Activated T-cell treated with anti-CD3 and anti-CD28 coated beads, Interleukin-2, amount 50 U/mL, for 4 hours (primary cell): ENCODE data around the gene IRAK2. TPM values are rescaled to one million over a fixed set of nuclear protein-coding genes. Genes with fewer than 3 reads are reported as not detected.
"Not testable (repeated sequence)": the region's sequence is repeated elsewhere in the genome, so short reads cannot be mapped to it uniquely, and the experiment has no call there.

Experiments
- ATAC-seq, 2 donors: fragments of 200-7000 bp; cut with Tn5 transposase; one replicate each; pipeline ENCODE4 v1.10.0; 2021
- DNase-seq: peaks from one replicate; pipeline ENCODE4 v3.0.0-alpha.2; 2020
- H3K27me3 Mint-ChIP-seq: one replicate; pipeline ENCODE4 v1.8.0; 2021; ENCODE audit warnings: low read depth, mixed read lengths
- H3K36me3 Mint-ChIP-seq: one replicate; pipeline ENCODE4 v1.8.0; 2022; ENCODE audit warnings: mixed read lengths; ENCODE audit not compliant: insufficient read depth
- H3K4me1 Mint-ChIP-seq: one replicate; pipeline ENCODE4 v1.8.0; 2021; ENCODE audit warnings: low read depth, mixed read lengths
- H3K4me3 Mint-ChIP-seq: one replicate; pipeline ENCODE4 v1.8.0; 2021; ENCODE audit warnings: mild to moderate bottlenecking, moderate library complexity, mixed read lengths
- H3K9me3 Mint-ChIP-seq: one replicate; pipeline ENCODE4 v1.8.0; 2021; ENCODE audit warnings: mixed read lengths
- total RNA-seq, 3 donors: library from RNA; stranded (reverse); gene quantifications; one replicate each; pipeline ENCODE4 v1.2.1, GENCODE V29; 2021

The IRAK2 gene
- total RNA-seq = 1 to 10 TPM; 2.1 to 3.8 (median 3.0) TPM

GRCh38 chr3:10164546-10165393, at the start of gene IRAK2:
TSS of gene IRAK2 (plus strand) at chr3:10164919. CDS start at chr3:10164955, 36 bp downstream.
- Mint-ChIP-seq H3K36me3 (peaks cover 12% of the 10 kb centered on the region), H3K27me3 (no peaks in the 10 kb centered on the region), H3K9me3 (peaks cover 7% of the 10 kb centered on the region), H3K4me3 (peak within 1 kb of the TSS; percentile 78), H3K4me1 (peaks cover 23% of the 10 kb centered on the region)
- peak; percentile 42 for DNase-seq
- ATAC-seq = peak; percentile 93 to 95

GRCh38 chr3:10115326-10116137, 49.2 kb upstream of the IRAK2 start, which contains the start of gene BRK1:
TSS of gene BRK1 (plus strand) at chr3:10115675. CDS start at chr3:10115702, 27 bp downstream.
- no peaks in the 10 kb centered on the region for H3K9me3 Mint-ChIP-seq
- H3K4me1 Mint-ChIP-seq = peaks cover 33% of the 10 kb centered on the region
- H3K4me3 Mint-ChIP-seq = peak within 1 kb of the TSS; percentile 94
- DNase-seq = peak; percentile 91
- ATAC-seq = peak; percentile 96 to 97
- peaks cover 5% of the 10 kb centered on the region for H3K36me3 Mint-ChIP-seq
- no peaks in the 10 kb centered on the region for H3K27me3 Mint-ChIP-seq

- no peaks in the 10 kb centered on the region for H3K27me3 Mint-ChIP-seq
- ATAC-seq (no peak), DNase-seq (no peak)
Measured at GRCh38 chr3:10116138-10116460, 48.6 kb upstream of the IRAK2 start.

GRCh38 chr3:10116928-10117327, 47.8 kb upstream of the IRAK2 start:
- peaks cover 41% of the 10 kb centered on the region for H3K4me1 Mint-ChIP-seq
- H3K4me3 Mint-ChIP-seq = peak overlapping the region; percentile 94
- no peak for ATAC-seq
- peaks cover 12% of the 10 kb centered on the region for H3K36me3 Mint-ChIP-seq
- DNase-seq = no peak
- H3K27me3 Mint-ChIP-seq = no peaks in the 10 kb centered on the region
- no peaks in the 10 kb centered on the region for H3K9me3 Mint-ChIP-seq

More at GRCh38 chr3:10116138-10116460, 48.6 kb upstream of the IRAK2 start:
- Mint-ChIP-seq H3K36me3 (peaks cover 10% of the 10 kb centered on the region), H3K4me1 (peaks cover 39% of the 10 kb centered on the region), H3K4me3 (peak overlapping the region; percentile 94), H3K9me3 (no peaks in the 10 kb centered on the region)

- Mint-ChIP-seq H3K4me1 (peaks cover 53% of the 10 kb centered on the region), H3K27me3 (no peaks in the 10 kb centered on the region), H3K4me3 (no peak overlapping the region), H3K36me3 (peaks cover 17% of the 10 kb centered on the region), H3K9me3 (no peaks in the 10 kb centered on the region)
- no peak for ATAC-seq
- DNase-seq = no peak
Measured at GRCh38 chr3:10119376-10119775, 45.3 kb upstream of the IRAK2 start.

GRCh38 chr3:10121064-10121463, 43.7 kb upstream of the IRAK2 start:
- peaks cover 27% of the 10 kb centered on the region for H3K36me3 Mint-ChIP-seq
- H3K4me3 Mint-ChIP-seq = no peak overlapping the region
- ATAC-seq (no peak), DNase-seq (no peak)
- no peaks in the 10 kb centered on the region for H3K27me3 Mint-ChIP-seq
- H3K4me1 Mint-ChIP-seq = peaks cover 50% of the 10 kb centered on the region
- no peaks in the 10 kb centered on the region for H3K9me3 Mint-ChIP-seq

GRCh38 chr3:10122724-10123123, 42.0 kb upstream of the IRAK2 start:
- Mint-ChIP-seq H3K4me1 (peaks cover 40% of the 10 kb centered on the region), H3K27me3 (no peaks in the 10 kb centered on the region), H3K36me3 (peaks cover 40% of the 10 kb centered on the region), H3K9me3 (no peaks in the 10 kb centered on the region), H3K4me3 (no peak overlapping the region)
- no peak for DNase-seq
- ATAC-seq = peak in 1 of 2 donors; percentile 27

GRCh38 chr3:10135872-10136271, 28.8 kb upstream of the IRAK2 start:
- not testable (repeated sequence) for H3K4me1 Mint-ChIP-seq, H3K27me3 Mint-ChIP-seq, H3K4me3 Mint-ChIP-seq, DNase-seq, H3K36me3 Mint-ChIP-seq, ATAC-seq, H3K9me3 Mint-ChIP-seq

- no peak for DNase-seq
- ATAC-seq = no peak
- no peaks in the 10 kb centered on the region for H3K36me3 Mint-ChIP-seq
- H3K9me3 Mint-ChIP-seq = no peaks in the 10 kb centered on the region
- H3K27me3 Mint-ChIP-seq = no peaks in the 10 kb centered on the region
- no peaks in the 10 kb centered on the region for H3K4me1 Mint-ChIP-seq
- no peak overlapping the region for H3K4me3 Mint-ChIP-seq
Measured at GRCh38 chr3:10136426-10137005, 28.2 kb upstream of the IRAK2 start.

GRCh38 chr3:10137178-10137577, 27.5 kb upstream of the IRAK2 start:
- no peaks in the 10 kb centered on the region for H3K36me3 Mint-ChIP-seq
- DNase-seq (no peak), ATAC-seq (no peak)
- no peaks in the 10 kb centered on the region for H3K27me3 Mint-ChIP-seq
- no peaks in the 10 kb centered on the region for H3K9me3 Mint-ChIP-seq
- no peak overlapping the region for H3K4me3 Mint-ChIP-seq
- H3K4me1 Mint-ChIP-seq = no peaks in the 10 kb centered on the region

- H3K9me3 Mint-ChIP-seq = no peaks in the 10 kb centered on the region
- no peaks in the 10 kb centered on the region for H3K27me3 Mint-ChIP-seq
- peaks cover 7% of the 10 kb centered on the region for H3K36me3 Mint-ChIP-seq
- H3K4me3 Mint-ChIP-seq = peak overlapping the region; percentile 90
- ATAC-seq (no peak), DNase-seq (no peak)
- H3K4me1 Mint-ChIP-seq = peaks cover 24% of the 10 kb centered on the region
Measured at GRCh38 chr3:10140996-10141546, 23.6 kb upstream of the IRAK2 start.

- H3K36me3 Mint-ChIP-seq = peaks cover 14% of the 10 kb centered on the region
- H3K27me3 Mint-ChIP-seq = no peaks in the 10 kb centered on the region
- H3K9me3 Mint-ChIP-seq = no peaks in the 10 kb centered on the region
- DNase-seq (no peak), ATAC-seq (no peak)
- peaks cover 34% of the 10 kb centered on the region for H3K4me1 Mint-ChIP-seq
- peak overlapping the region; percentile 90 for H3K4me3 Mint-ChIP-seq
Measured at GRCh38 chr3:10142707-10143560, 21.8 kb upstream of the IRAK2 start.

GRCh38 chr3:10145685-10146084, 19.0 kb upstream of the IRAK2 start:
- peaks cover 34% of the 10 kb centered on the region for H3K4me1 Mint-ChIP-seq
- no peak for DNase-seq
- no peak for ATAC-seq
- H3K36me3 Mint-ChIP-seq = peaks cover 29% of the 10 kb centered on the region
- peak overlapping the region; percentile 71 for H3K4me3 Mint-ChIP-seq
- no peaks in the 10 kb centered on the region for H3K27me3 Mint-ChIP-seq
- H3K9me3 Mint-ChIP-seq = no peaks in the 10 kb centered on the region
